HepG2 (cell line): ENCODE results near the gene MAP2K5. TPM values are rescaled to one million over a fixed set of nuclear protein-coding genes. Genes with fewer than 3 reads are reported as not detected.
A peak's percentile ranks its signal among the peaks of the same experiment; 100 is the strongest.

Experiments used
- HOXD1 ChIP-seq: sonication (generic); formaldehyde crosslinking; IDR thresholded peaks from 2 replicates; pipeline ENCODE4 v1.5.0; 2020; ENCODE audit warnings: missing genetic modification reagents
- MTA3 ChIP-seq: sonication (generic); formaldehyde crosslinking; IDR thresholded peaks from 2 replicates; pipeline ENCODE4 v1.4.0; 2020; ENCODE audit warnings: missing genetic modification reagents
- PTBP1 ChIP-seq: fragments of 200-400 bp; formaldehyde crosslinking; IDR thresholded peaks from 2 replicates; pipeline ENCODE4 v1.6.1; 2018; ENCODE audit warnings: low read length, low read depth; ENCODE audit not compliant: poor library complexity, severe bottlenecking
- SCMH1 ChIP-seq: sonication (generic); formaldehyde crosslinking; IDR thresholded peaks from 2 replicates; pipeline ENCODE4 v1.9.0; 2021; ENCODE audit warnings: missing genetic modification reagents, mild to moderate bottlenecking, borderline replicate concordance
- SMARCC2 ChIP-seq: fragments of 450-650 bp; IDR thresholded peaks from 2 replicates; pipeline ENCODE4 v1.6.1; 2017; ENCODE audit warnings: antibody characterized with exemption, mild to moderate bottlenecking
- SRSF1 ChIP-seq: fragments of 200-400 bp; formaldehyde crosslinking; optimal IDR thresholded peaks from 2 replicates; pipeline ENCODE3; 2017; ENCODE audit warnings: mild to moderate bottlenecking, low read depth, low read length, moderate library complexity
- TCF12 ChIP-seq, 2 experiments: fragments of 450-650 bp in 1 of 2; sonication (generic) in 1 of 2; formaldehyde crosslinking in 1 of 2; IDR thresholded peaks; 2 replicates each; pipeline versions ENCODE4 v1.6.1 to v1.8.0; 2017 to 2022; ENCODE audit warnings: antibody characterized with exemption in 1 of 2, mild to moderate bottlenecking in 1 of 2, missing genetic modification reagents in 1 of 2, moderate library complexity in 1 of 2
- ZC3H4 ChIP-seq: sonication (generic); formaldehyde crosslinking; IDR thresholded peaks from 2 replicates; pipeline ENCODE4 v1.4.0; 2020; ENCODE audit warnings: missing genetic modification reagents, borderline replicate concordance
- ZFY ChIP-seq: sonication (generic); formaldehyde crosslinking; IDR thresholded peaks from 2 replicates; pipeline ENCODE4 v1.4.0; 2020; ENCODE audit warnings: missing genetic modification reagents
- ZNF143 ChIP-seq: sonication (generic); formaldehyde crosslinking; IDR thresholded peaks from 2 replicates; pipeline ENCODE4 v1.4.0; 2020; ENCODE audit warnings: missing genetic modification reagents
- ZNF260 ChIP-seq: sonication (generic); formaldehyde crosslinking; IDR thresholded peaks from 2 replicates; pipeline ENCODE4 v1.4.0; 2020; ENCODE audit warnings: missing genetic modification reagents, low read depth, mild to moderate bottlenecking, borderline replicate concordance
- ZNF331 ChIP-seq: sonication (generic); formaldehyde crosslinking; IDR thresholded peaks from 2 replicates; pipeline ENCODE4 v1.4.0; 2020; ENCODE audit warnings: missing genetic modification reagents
- ZNF432 ChIP-seq: sonication (generic); formaldehyde crosslinking; IDR thresholded peaks from 2 replicates; pipeline ENCODE4 v1.5.0; 2020; ENCODE audit warnings: missing genetic modification reagents, mild to moderate bottlenecking, borderline replicate concordance
- ZNF496 ChIP-seq: sonication (generic); formaldehyde crosslinking; IDR thresholded peaks from 2 replicates; pipeline ENCODE4 v1.8.1; 2023; ENCODE audit warnings: mild to moderate bottlenecking, moderate library complexity, missing genetic modification reagents; ENCODE audit not compliant: insufficient replicate concordance
- ZNF546 ChIP-seq: sonication (generic); formaldehyde crosslinking; conservative IDR thresholded peaks from 2 replicates; pipeline ENCODE4 v1.8.1; 2023; ENCODE audit warnings: mild to moderate bottlenecking, missing genetic modification reagents
- ZNF777 ChIP-seq: sonication (generic); formaldehyde crosslinking; IDR thresholded peaks from 2 replicates; pipeline ENCODE4 v1.4.0; 2020; ENCODE audit warnings: missing genetic modification reagents
- polyA plus RNA-seq, 8 experiments: library from polyadenylated mRNA; depleted of rRNA in 3 of 8; stranded (reverse) in 7 of 8; unstranded in 1 of 8; fragments of >200 nt; fragmentation: Illumina TruSeq in 4 of 8; extraction: Trizol in 4 of 8; gene quantifications; 2 replicates each; pipeline versions ENCODE4 v1.2.1 to v1.2.3, GENCODE V29; 2011 to 2016; ENCODE audit warnings: low read depth in 4 of 8, missing spikeins in 1 of 8, mixed read lengths in 1 of 8; ENCODE audit not compliant: insufficient read depth in 1 of 8
- total RNA-seq, 5 experiments: library from RNA; depleted of rRNA; stranded (reverse); fragments of >200 nt; fragmentation: Illumina TruSeq; extraction: Trizol; gene quantifications; 2 replicates each; pipeline ENCODE4 v1.2.3, GENCODE V29; 2016; ENCODE audit warnings: low read depth in 1 of 5
- TF ChIP-seq, protein P1 (sequence below): sonication (generic); formaldehyde crosslinking; conservative IDR thresholded peaks from 2 replicates; pipeline ENCODE4 v1.4.0; 2020; ENCODE audit warnings: missing genetic modification reagents
- TF ChIP-seq, protein P2 (sequence below): sonication (generic); formaldehyde crosslinking; conservative IDR thresholded peaks from 2 replicates; pipeline ENCODE4 v1.8.0; 2022; ENCODE audit warnings: missing genetic modification reagents
- TF ChIP-seq, protein P3 (sequence below), 2 experiments: sonication (generic) in 1 of 2; formaldehyde crosslinking in 1 of 2; IDR thresholded peaks; 2 replicates each; pipeline versions ENCODE4 v1.4.0 to v1.6.1; 2016 to 2020; ENCODE audit warnings: borderline replicate concordance in 1 of 2, low read depth in 1 of 2, mild to moderate bottlenecking in 1 of 2, missing genetic modification reagents in 1 of 2

The MAP2K5 gene
- total and polyA plus RNA-seq, 2 of the 13 experiments (the other 11 are each of a cell fraction or from before 2014, with no cell fraction given): 4.0 to 4.3 TPM

DNA sequence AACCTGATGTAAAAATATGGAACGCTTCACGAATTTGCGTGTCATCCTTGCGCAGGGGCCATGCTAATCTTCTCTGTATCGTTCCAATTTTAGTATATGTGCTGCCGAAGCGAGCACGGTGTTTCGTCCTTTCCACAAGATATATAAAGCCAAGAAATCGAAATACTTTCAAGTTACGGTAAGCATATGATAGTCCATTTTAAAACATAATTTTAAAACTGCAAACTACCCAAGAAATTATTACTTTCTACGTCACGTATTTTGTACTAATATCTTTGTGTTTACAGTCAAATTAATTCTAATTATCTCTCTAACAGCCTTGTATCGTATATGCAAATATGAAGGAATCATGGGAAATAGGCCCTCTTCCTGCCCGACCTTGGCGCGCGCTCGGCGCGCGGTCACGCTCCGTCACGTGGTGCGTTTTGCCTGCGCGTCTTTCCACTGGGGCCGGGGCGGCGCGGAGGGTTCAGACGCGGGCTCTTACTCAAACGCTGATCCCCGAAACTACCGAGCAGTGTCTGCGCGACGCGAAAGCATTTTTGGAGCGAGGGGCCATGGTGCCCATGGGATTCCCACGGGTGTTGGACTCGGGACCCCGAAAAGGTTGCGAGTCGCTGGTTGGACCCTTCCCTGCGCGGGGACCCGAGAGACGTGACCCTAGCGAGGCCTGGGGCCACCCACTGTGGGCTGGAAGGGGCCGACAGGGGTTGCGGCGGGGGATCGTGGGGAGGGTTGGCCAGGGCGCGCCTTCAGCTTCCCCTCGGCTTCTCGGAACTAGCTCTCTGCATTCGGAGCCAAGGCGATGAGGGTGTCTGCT, 297.6 kb downstream of the MAP2K5 start, which contains the start of gene RNU6-1 (continued):
- TF ChIP-seq, protein P1, sequence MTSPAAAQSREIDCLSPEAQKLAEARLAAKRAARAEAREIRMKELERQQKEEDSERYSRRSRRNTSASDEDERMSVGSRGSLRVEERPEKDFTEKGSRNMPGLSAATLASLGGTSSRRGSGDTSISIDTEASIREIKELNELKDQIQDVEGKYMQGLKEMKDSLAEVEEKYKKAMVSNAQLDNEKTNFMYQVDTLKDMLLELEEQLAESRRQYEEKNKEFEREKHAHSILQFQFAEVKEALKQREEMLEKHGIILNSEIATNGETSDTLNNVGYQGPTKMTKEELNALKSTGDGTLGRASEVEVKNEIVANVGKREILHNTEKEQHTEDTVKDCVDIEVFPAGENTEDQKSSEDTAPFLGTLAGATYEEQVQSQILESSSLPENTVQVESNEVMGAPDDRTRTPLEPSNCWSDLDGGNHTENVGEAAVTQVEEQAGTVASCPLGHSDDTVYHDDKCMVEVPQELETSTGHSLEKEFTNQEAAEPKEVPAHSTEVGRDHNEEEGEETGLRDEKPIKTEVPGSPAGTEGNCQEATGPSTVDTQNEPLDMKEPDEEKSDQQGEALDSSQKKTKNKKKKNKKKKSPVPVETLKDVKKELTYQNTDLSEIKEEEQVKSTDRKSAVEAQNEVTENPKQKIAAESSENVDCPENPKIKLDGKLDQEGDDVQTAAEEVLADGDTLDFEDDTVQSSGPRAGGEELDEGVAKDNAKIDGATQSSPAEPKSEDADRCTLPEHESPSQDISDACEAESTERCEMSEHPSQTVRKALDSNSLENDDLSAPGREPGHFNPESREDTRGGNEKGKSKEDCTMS (CRISPR knock-in tag): no peak
- TF ChIP-seq ZNF496: no peak
- peak; percentile 10; the same call in 1 of the 2 replicates for TF ChIP-seq ZNF331 (CRISPR knock-in tag)
- TF ChIP-seq TCF12 (IDR thresholded peaks at IDR 0.05): no peak
- TF ChIP-seq TCF12 (CRISPR knock-in tag; IDR thresholded peaks at IDR 0.05): 0 out of 2 replicates have a peak, but pooled peaks have one; percentile 2
- peak; percentile 66 for TF ChIP-seq SRSF1
- TF ChIP-seq ZFY (CRISPR knock-in tag): peak; percentile 54
- TF ChIP-seq, protein P2, sequence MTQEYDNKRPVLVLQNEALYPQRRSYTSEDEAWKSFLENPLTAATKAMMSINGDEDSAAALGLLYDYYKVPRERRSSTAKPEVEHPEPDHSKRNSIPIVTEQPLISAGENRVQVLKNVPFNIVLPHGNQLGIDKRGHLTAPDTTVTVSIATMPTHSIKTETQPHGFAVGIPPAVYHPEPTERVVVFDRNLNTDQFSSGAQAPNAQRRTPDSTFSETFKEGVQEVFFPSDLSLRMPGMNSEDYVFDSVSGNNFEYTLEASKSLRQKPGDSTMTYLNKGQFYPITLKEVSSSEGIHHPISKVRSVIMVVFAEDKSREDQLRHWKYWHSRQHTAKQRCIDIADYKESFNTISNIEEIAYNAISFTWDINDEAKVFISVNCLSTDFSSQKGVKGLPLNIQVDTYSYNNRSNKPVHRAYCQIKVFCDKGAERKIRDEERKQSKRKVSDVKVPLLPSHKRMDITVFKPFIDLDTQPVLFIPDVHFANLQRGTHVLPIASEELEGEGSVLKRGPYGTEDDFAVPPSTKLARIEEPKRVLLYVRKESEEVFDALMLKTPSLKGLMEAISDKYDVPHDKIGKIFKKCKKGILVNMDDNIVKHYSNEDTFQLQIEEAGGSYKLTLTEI (CRISPR knock-in tag): no peak
- peak; percentile 86 for TF ChIP-seq ZNF143 (CRISPR knock-in tag)
- peak; percentile 70 for TF ChIP-seq PTBP1
- no peak for TF ChIP-seq SMARCC2
- no peak for TF ChIP-seq SCMH1 (CRISPR knock-in tag)
- TF ChIP-seq ZNF260: no peak
- no peak for TF ChIP-seq ZNF432
- TF ChIP-seq, protein P3, sequence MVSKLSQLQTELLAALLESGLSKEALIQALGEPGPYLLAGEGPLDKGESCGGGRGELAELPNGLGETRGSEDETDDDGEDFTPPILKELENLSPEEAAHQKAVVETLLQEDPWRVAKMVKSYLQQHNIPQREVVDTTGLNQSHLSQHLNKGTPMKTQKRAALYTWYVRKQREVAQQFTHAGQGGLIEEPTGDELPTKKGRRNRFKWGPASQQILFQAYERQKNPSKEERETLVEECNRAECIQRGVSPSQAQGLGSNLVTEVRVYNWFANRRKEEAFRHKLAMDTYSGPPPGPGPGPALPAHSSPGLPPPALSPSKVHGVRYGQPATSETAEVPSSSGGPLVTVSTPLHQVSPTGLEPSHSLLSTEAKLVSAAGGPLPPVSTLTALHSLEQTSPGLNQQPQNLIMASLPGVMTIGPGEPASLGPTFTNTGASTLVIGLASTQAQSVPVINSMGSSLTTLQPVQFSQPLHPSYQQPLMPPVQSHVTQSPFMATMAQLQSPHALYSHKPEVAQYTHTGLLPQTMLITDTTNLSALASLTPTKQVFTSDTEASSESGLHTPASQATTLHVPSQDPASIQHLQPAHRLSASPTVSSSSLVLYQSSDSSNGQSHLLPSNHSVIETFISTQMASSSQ (IDR thresholded peaks at IDR 0.05; ENCODE audit: low read depth): peak; percentile 34; the same call in 1 of the 2 replicates
- TF ChIP-seq, protein P3 (CRISPR knock-in tag; IDR thresholded peaks at IDR 0.05; ENCODE audit: borderline replicate concordance): no peak
- TF ChIP-seq ZNF546: no peak
- TF ChIP-seq MTA3 (CRISPR knock-in tag): 0 out of 2 replicates have a peak, but pooled peaks have one; percentile 46
- TF ChIP-seq ZNF777 (CRISPR knock-in tag): peak; percentile 41; the same call in 1 of the 2 replicates
- TF ChIP-seq ZC3H4 (CRISPR knock-in tag): no peak
- TF ChIP-seq HOXD1 (CRISPR knock-in tag): no peak
